EH (cell line): ENCODE measurements around the gene EXOC6B.

Experiments used
- DNase-seq: peaks from one replicate; pipeline ENCODE4 v3.0.0-alpha.2; 2015; ENCODE audit warnings: low read depth

EXOC6B gene

DNA sequence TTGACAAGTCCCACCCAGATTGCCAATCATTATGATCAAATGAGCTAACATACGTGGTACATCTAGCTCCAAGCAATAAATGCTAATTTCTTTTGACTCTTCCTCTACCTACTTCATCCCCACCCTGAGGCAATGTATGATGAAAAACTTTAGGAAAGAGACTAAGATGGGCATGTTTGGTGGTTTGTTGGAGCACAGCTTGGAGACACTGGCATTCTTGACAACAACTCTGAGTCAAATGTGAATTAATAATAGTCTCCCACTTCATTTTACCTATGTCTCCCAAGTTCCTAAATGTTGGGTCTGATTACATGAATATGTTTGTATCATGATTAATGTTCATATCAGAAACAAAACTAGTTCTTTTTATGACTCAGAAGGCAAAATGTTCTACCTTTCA, 36.6 kb downstream of the EXOC6B start:
- no peak for DNase-seq

DNA sequence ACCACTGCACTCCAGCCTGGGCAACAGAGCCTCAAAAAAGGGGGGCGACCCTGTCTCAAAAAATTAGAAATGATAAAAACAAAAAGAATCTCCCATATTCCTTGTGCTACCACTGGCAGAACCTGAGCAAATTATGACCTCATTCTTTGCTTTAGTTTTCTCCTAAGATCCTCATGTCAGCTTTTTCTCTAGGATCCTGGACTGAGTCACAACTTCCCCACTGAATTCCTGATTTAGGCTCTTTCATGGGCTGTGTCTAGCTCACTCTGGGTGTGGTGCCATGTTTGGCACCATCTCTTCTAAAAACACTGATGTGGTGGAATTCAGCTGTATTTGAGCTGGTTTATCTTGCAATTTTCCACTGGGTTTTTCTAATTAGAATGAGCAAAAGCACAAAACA, 37.1 kb downstream of the EXOC6B start:
- peak; percentile 73 for DNase-seq

DNA sequence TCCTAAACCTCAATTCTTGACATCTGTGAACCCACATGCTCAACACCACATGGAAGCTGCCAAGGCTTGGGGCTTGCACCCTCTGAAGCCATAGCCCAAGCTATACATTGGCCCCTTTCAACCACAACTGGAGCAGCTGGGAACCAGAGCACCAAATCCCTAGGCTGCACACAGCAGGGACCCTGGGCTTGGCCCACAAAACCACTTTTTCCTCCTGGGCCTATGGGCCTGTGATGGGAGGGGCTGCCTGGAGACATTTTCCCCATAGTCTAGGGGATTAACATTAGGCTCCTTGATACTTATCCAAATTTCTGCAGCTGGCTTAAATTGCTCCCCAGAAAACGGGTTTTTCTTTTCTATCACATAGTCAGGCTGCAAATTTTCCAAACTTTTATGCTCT, 40.3 kb downstream of the EXOC6B start:
- no peak for DNase-seq

DNA sequence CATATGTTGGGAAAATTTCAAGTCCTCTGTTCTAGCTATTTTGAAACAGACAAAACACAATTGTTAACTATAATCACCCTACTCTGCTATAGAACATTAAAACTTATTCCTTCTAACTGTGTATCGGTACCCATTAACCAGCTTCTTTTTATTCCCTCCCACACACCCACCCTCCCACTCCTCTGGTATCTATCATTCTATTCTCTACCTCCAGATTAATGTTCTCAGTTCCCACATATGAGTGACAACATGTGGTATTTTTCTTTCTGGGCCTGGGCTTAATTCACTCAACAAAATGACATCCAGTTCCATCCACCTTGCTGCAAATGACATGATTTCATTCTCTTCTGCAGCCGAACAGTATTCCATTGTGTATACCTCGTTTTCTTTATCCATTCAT, 43.3 kb downstream of the EXOC6B start:
- DNase-seq = no peak

DNA sequence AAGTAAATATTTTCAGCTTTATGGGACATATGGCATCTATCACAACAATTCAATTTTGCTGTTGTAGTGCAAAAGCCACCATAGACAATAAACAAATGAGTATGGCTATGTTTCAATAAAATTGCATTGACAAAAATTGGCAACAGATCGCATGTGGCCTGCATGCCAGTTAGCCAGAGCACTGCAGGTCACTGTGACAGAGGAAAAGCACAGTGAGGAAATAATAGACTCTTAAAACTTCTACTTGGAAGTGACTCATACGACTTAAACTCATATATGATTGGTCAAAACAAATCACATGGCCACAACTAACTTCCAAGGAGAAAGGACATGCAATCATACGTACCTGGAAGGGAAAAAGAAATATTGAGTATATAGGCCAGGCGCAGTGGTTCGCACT, 44.4 kb downstream of the EXOC6B start:
- peak; percentile 33 for DNase-seq

DNA sequence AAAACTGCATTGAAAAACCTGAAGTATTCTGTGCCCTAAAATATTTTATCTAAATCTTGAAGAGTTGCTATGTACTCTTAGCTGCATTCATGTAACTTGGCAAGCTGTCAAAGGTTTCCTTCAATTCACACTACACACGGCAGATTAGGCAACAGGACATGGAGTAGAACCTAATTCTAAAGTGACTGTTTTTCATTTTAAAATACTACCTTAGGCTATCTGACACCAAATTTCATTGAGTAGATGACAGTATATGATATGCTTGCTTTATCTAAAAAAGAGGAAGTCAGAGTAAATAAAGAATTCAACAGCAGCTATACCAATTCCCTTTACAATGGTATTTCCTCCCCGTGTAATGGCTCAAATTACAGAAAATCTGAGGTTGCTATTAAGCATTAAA, 45.4 kb downstream of the EXOC6B start:
- DNase-seq = peak; percentile 61

DNA sequence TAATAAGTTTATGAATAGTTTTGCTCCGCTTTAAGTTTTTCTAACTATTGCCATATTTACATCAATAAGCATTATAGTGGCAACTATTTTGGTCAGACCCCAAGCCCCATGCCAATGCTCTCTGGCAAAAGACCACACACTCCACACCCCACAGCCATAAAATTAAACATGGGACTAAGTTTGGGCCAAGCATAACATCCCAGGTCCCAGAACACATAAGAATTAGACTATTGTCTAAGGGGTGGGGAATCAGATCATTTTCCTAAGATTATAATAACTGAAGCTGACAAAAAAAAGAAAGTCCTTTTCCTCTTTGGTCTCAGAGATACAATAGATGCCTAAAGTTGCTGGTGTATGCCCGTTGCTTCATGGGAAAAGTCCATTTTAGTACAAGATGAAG, 46.3 kb downstream of the EXOC6B start:
- DNase-seq = no peak

DNA sequence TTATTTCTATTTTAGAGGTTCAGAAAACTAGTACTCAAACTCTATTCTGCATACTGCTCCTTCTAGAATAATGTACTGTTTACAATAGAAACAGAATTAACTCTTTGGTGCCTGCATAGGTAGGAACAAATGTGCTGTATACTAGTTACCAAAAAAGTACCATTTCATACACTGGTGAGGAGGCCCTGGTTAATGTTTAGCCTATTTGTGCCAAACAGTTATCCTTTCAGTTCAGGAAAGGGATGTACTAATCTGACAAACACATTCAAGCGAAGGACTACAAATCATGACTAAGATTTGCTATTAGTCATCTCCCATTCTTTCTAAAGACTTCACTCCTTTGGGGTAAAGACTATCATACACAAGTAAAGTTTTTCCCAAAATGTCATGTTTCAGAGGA, 47.4 kb downstream of the EXOC6B start:
- DNase-seq = peak; percentile 65

DNA sequence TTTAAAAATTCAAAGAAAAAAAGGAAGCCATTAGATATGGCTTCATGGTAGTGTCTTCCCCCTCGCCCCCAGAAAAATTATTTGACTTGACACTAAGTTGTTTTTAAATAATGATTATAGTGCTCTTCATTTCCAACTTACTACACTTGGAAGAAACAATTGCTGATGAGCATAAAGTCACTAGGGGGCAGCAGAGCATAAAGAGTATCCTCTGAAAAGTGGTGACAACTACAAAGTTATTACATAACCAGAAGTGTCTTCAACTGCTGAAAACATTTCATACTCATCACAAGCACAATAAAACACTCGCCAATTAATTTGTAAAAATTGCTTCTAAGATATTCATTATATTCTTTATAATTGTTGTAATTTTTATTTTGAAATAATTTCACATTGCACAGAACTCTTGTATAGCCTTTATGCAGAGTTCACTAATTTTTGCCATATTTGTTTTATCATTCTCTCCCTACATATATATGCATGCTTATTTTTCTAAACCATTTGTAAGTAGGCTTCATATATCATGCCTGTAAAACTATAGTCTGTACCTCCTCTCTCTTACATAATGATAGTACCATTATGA, 54.9 kb downstream of the EXOC6B start:
- DNase-seq = peak; percentile 75

DNA sequence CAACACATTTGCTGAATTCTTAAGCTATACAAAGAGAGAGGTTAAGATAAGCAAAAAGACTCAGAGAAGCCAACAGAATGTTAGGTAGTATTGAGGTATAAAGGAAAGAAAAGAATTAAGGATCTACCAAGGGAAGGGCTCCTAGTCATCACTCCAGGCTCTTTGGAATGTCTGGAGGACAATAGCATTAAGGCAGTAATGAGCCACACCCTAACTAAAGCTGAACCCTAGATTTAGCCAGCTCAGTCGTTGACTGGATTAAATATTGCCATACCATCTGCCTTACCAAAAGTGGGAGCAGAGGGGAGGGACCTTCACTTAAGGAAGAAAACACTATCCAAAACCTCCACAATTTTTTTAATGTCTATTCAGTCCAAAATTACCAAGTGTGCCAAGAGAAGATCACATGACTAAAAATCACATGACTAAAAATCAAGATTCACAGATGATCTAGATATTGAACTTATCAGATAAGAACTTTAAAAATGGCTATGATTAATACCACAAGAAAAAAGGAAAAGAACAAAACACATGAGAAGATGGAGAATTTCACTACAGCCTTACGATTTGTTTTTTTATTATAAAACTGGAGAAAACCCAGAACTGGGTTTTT, 59.7 kb downstream of the EXOC6B start:
- peak; percentile 7 for DNase-seq

DNA sequence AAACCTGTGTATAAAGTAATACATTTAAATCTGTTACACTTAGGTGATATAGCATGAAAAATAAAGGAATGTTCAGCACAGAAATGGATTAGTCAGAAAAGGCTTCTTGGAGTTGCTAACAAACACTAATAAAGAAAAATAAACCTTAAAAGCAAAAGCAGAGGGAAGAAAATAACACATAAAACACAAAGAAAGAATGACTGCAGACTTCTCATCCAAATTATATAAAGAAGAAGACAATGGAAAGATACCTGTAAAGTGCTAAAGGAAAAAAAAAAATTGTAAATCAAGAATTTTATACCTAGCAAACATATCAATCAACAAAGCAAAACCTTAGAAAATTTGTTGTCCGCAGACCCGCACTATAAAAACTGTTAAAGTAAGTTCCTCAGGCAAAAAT, 63.6 kb downstream of the EXOC6B start:
- no peak for DNase-seq

DNA sequence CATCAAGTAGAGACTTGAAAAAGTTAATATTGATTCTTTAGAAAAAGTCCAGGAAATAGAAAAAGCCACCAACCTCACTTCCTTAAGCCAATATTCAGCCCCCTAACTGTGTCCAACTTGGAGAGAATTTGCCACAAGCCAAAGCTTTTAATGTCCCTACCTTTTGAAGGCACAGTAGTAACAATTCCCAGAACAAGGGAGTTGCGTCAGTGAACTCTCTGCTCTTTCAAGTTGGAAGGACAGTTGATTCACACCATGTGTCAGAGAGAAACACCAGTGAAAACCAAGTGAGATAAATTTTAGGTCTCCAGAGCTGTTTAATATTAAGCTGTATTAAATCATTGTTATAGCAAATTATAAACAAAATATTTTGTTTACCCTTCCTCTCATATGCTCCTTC, 66.1 kb downstream of the EXOC6B start:
- DNase-seq = no peak

DNA sequence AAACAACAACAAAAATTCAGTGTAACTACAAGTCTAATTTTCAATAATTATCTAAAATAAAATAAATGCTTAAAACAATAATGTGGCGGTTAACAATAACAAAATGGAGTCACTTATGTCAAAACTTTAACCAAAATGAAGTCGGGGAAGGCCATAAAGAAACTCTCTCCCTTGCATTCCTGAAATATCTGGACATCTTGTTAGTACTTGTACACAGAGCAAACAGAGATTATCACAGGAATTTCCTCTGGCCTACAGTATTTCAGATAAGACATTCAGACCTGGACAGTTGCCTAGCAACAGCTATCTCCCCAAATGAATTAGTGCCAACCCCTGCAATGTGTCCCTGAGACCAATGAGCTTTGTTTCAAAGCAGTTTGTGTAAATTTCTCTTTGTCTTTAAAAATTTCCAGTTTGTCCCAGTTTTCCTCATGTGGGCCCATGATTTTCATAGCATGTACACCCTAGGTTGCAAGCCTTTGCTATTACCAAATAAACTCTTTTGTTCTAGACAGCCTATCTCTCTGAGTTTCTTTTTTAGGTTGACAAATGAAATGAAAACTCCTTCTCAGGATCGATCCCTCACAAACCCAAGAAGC, 68.6 kb downstream of the EXOC6B start:
- DNase-seq = peak; percentile 62

DNA sequence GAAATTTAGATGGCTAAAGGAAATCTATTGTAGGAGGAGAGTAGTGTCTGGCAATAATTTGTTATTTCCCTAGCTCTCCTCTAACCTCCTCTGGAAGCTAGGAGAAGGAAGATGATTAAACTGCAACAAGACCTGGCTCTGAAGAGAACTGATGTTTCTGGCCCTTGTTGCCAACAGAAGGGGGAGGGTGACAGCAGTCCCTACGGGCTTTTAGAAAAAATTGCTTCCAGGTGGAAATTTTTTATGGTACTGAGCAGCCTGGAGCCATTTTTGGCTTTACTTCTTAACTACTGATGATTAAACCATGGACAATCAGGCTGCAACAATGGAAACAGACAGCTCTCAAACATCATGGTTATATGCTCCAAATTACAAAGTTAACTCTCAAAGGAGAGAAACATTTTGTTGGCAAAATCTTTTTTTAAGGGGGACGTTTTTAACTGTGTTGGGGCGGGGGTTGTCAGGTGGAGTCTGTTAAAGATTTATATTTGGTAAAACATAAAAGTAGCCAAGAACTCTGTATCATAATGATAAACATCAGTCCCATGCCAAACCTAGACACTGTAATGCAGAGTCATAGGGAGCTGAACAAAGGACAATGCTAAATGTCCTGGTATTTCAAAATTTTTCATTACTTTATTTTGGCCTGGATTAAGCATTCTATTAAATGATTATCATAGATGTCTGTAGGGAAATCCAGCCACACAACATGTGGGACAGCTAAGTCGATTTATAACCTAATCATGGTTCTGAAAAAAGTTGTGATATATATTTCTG, 70.0 kb downstream of the EXOC6B start:
- peak; percentile 47 for DNase-seq

DNA sequence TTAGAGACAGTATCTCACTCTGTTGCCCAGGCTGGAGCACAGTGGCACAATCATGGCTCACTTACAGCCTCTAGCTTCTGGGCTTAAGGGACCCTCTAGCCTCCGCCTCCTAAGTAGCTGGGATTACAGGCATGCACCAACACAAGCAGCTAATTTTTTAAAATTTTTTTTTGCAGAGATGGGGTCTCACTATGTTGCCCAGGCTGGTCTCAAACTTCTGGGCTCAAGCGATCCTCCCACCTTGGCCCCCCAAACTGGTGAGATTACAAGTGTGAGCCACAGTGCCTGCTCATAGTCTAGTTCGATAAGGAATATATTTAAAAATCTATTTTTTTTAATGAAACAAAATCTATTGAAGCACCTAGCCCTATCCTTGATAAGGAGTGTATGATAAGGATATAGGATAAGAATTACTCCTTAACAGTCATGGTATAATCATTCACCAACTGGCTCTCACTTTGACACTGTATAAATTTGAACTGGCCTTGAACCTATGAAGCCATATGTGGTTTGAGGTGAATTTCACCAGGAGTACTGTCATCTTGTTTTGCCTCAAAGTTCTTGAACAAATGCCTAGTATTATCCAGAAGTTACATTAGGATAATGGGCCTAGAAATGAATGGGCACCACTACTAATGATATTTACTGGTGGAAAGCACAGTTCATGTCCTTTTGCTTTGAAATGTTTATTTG, 71.1 kb downstream of the EXOC6B start:
- no peak for DNase-seq

DNA sequence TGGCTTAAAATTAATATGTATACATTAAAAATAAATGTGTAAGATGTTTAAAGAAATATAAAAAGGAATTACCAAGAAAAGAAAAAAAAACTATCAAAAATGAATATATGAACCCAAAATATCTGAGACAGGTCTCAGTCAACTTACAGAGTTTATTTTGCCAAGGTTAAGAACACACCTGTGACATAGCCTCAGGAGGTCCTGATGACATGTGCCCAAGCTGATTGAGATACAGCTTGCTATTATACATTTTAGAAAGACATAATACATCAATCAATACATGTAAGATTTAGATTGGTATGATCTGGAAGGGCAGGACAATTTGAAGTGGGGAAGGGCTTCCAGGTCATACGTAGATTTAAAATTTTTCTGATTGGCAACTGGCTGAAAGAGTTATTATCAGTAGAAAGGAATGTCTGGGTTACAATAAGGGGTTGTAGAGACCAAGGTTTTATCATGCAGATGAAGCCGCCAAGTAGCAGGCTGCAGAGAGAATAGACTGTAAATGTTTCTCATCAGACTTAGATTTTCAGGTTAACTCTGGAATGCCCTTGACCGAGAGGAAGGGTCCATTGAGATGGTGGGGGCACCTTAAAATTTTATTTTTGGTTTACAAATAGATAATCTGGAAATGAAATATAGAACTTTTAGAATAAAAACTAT, 74.7 kb downstream of the EXOC6B start:
- no peak for DNase-seq

DNA sequence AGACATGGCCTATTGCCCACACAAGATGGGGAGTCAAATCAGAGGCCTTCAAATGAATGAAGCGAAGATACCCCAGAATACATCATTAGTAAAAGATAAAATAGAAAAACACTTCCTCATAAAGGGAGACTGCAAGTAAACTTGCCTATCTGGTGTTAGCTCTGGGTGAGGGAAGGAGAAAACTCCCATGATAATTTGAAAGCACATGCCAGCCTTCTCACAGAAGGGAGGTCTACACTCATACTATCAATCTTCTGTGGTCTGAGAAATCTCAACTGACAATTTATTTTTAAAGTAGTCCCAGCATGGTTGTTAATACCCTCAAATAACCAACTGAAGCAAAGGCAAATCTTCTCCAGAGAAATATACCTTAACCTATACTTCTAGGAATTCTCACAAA, 75.4 kb downstream of the EXOC6B start:
- no peak for DNase-seq

DNA sequence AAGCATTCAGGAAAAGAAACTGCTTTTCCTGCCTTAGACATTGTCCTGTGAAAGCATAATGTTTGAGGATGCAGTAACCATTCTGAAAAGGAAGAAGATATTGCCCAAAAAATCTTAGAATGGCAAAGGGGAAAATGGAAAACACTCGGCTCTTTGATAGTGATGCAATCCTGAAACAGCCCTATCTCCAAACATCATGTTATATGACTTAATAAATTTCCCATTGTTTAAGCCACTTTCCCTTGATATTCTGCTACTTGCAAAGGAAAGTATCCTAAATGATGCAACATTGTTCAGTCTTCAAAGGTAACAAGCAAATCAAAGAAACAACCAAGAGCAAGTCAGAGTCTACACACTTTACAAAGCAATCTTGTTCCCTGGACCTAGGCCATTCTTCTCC, 78.5 kb downstream of the EXOC6B start:
- no peak for DNase-seq

DNA sequence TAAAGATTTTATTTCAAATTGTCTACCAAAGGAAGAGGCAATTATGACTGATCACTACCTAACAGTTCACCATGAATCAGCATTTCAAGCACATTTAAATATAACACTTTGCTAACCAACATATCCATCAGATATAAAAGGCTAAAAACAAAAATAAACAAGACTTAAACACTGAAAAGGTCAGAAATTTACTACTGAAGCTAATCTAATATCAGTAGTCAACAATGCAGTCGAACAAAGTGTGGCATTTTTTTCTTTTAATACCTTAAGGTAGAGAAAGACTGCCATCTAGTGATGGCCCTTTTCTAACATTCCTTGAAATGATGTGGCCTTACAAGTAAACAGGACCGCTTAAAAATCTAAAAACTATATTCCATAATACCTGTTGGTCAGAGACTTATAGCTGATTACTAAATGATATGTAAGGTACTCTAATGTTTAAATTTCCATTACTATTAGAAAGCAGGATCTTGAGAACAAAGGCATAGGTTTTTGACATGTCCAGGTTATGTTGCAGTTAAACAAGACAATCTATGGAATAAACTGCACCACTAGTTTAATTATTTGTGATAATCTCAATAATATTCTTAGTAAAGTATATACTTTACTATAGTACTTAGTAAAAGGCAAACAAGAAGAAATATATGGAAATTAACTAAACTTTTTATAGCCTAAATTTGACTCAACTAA, 80.0 kb downstream of the EXOC6B start:
- peak; percentile 65 for DNase-seq

DNA sequence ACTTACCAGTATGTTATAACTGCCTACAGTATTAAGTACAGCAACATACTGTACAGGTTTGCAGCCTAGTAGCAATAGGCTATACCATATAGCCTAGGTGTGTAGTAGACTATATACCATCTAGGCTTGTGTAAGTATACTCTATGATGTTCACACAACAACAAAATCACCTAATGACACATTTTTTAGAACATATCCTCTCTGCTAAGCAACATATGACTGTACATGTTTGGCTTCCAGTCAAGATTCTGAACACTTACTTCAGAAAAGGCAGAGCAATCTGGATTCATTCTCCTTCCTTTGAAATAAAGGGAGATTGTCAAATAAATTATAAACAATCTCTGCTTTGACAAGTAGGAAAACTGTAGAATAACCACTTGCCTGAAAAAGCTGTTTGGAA, 81.8 kb downstream of the EXOC6B start:
- DNase-seq = peak; percentile 34

DNA sequence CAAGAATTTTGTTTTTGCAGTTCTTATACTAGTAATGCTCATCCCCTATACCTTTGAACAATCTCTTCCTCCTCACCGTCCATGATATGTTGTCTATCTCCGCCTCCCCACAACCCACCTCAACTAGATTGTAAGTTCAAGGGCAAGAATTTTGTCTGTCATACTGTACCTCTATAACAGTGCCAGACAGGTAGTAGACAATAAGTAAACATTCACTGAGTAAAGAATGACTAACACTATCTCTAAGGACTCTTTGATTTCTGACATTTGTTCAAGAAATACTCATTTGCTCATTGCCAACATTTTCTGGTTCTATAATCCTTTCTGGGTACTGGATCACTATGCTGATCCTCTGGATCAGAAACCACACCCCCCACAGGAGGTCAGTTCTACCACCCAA, 82.4 kb downstream of the EXOC6B start:
- DNase-seq = no peak
